CD4-positive, alpha-beta T cell treated with Interleukin-15 for 4 hours (primary cell): ENCODE data around the gene TMC2.

Experiments used
- DNase-seq: peaks from one replicate; pipeline ENCODE4 v3.0.0-alpha.2; 2020; ENCODE audit warnings: low spot score

Gene TMC2

DNA sequence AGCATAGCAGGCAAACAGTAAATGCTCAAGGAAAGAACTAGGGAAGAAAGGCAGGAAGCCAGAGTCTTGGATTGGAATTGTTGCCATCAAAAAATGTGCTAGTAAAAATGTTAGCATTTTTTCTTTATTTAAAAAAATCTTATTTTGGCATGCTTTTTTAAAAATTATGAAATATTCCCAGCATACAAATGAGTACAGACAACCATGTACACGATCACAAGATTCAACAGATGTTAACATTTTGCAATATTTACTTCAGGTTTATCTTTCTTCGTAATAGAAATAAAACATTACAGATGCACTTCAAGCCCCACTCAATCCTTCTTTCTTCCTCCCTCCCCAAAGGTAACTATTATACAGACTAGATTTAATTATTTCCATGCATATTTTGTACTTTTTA, 88.7 kb downstream of the TMC2 start:
- no peak for DNase-seq

DNA sequence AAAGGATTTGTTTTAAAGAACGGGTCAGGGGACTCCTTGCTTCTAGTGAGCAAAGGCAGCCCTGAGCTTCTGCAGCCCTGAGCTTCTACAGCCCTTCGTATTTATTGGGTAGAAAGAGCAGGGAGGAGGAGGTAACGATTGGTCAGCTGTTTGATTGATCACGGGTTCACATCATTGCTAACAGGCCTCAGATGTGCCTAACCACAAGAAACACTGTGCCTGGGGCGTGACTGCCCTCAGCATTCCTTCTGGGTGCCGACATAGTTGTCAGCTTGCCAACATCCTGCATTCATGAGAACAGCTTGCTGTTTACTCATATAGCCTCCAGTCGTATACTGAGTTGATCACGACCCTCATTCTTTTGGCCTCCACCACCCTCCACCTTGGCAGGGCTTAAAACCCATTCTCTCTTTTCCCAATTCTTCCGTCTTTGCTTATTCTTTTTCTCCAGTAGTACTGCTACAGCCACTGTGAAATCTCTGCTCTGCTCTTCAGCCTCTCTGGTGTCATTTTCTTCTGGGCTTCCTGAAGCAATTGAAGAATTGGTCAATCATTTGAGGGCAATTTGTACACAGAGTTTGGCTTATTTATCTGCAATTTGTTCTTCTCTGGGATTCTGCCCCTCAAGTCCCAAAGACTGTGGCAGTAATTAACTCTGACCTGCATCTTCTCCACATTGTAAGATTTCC, 90.6 kb downstream of the TMC2 start:
- no peak for DNase-seq

DNA sequence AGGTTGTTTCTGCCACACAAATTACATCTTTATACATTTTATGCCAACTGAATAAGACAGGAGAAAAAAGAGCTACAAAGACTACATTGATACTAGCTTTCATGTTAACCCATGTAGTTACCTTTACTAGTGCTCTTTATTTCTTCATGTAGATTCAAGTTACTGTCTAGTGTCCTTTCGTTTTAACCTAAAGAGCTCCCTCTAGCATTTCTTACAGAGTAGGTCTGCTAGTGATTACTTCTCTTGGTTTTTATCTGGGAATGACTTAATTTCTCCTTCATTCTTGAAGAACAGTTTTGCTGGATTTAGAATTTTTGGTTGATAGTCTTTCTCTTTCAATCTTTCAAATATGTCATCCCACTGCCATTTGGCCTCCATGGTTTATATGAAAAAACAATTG, 94.9 kb downstream of the TMC2 start:
- no peak for DNase-seq

DNA sequence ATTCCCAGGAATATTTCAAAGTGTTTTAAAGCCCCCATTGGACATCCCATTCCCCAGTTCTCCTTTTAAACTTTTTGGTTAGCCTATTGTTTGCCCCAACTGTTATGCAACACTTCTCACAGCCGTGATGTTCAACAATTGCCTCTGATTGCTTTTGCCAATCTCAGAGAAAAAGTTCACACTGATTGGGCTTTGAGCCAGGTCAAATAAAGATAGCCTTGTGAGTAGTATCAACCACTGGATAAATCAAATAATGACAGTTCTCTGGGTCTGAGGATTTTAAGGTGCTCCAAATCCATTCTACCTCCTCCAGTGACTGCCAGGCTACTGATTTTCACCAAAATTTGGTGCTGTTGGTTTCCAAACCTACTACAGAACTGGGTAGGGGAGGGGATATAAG, 97.0 kb downstream of the TMC2 start:
- DNase-seq: no peak

DNA sequence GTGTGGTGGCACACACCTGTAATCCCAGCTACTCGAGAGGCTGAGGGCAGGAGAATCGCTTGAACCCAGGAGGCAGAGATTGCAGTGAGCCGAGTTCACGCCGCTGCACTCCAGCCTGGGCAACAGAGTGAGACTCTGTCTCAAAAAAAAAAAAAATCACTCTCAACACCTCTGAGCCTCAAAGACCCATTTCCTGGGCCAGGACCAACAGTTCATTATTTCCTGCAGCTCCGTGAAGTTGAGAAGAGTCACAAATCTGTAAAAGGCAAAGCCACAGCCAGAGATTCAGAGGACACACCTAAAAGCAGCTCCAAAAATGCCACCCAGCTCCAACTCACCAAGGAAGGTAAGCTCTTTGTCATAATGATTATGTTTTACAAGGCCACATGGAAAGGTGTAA, 100.9 kb downstream of the TMC2 start:
- peak; percentile 10 for DNase-seq

DNA sequence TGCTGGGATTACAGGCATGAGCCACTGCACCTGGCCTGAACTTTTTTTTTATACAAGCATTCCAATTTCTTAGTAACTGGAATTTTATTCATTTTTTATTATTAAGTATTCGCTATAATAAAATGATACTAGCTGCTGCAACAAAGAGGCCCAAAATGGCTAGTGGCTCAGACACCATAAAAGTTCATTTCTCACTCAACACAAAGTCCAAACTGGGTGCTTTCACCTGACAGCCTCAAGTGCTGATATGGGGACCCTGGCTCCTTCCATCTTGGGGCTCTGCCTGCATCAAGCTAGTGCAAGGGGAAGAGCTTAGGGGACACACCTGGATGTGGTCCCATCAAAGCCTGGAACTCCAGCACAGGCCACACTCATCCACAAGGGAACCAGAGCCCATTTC, 103.9 kb downstream of the TMC2 start:
- DNase-seq: no peak

DNA sequence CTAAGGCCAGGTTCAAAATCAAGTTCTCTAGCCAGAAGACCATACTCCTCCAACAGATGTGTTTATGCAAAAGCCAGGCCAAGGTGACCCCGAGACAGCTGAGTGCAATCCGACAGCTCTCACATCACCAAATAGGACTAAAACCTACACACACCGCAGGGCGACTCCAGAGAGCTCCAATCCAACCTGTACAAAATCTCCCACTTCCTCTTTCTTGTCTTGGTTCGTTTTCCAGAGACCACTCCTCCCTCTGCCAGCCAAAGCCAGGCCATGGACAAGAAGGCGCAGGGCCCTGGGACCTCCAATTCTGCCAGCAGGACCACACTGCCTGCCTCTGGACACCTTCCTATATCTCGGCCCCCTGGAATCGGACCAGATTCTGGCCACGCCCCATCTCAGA, 104.5 kb downstream of the TMC2 start:
- DNase-seq: no peak

DNA sequence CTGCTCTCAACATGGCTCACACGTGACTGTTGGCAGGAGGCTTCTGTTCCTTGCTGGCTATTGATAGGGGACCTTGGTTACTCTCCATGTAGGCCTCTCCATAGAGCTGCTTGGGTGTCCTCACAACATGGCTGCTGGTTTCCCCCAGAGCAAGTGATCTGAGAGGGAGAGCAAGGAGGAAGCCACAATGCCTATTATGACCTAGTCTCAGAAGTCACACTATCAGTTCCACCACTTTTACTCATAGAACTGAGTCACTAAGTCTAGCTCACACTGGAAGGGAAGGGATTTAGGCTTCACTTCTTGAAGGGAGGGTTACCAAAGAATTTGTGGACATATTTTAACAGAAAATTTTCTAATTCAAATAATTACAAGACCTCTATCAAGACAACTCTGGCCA, 107.3 kb downstream of the TMC2 start:
- no peak for DNase-seq

DNA sequence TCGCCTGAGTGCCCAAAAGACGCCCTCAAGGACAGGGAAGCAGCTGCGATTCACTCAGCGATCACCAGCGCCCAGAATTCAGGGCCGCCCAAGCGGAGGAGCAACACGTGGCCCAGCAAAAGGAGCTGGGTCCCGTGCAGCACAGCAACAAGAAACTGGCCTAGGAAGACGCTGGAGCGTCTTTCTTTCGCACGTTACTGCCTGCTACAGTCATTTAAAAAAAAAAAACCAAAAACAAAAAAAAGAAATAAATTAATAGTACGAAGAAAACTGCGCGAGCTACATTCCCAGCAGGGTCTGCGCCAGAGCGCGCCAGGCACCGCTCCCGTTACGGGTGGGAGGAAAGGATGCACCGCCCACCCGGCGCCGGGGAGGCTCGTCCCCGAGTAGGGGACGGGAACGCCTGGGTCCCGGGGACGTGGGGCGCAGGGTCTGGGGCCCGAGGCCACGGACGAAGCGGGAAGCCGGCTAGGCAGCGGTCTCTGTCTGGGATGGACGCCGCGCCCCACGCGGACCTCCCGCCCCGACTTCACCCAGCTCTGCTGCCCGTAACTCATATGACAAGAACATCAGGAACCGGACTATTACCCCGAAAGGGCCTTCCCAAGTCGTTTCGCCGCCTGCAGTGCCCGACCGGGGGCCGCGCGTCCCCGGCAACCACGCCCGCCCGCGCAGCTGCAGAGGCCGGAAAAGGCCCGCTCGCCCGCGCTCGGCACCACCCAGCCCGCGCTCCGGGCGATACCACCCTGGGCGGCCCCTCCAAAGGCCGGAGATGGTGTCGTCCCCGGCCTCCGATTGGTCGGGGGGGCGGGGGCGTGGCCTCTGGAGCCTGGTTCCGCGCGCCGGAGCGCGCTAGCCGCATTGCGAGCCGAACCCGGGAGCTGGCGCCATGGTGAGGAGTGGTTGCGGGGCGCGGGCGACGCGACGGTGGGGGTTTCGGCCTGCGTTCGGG, 115.7 kb downstream of the TMC2 start, which contains the start of gene NOP56:
Gene NOP56 (plus strand): TSS at position 861 of the 952 bp plus-strand sequence. CDS start 29 bp downstream, at position 890.
- DNase-seq: peak; percentile 95

DNA sequence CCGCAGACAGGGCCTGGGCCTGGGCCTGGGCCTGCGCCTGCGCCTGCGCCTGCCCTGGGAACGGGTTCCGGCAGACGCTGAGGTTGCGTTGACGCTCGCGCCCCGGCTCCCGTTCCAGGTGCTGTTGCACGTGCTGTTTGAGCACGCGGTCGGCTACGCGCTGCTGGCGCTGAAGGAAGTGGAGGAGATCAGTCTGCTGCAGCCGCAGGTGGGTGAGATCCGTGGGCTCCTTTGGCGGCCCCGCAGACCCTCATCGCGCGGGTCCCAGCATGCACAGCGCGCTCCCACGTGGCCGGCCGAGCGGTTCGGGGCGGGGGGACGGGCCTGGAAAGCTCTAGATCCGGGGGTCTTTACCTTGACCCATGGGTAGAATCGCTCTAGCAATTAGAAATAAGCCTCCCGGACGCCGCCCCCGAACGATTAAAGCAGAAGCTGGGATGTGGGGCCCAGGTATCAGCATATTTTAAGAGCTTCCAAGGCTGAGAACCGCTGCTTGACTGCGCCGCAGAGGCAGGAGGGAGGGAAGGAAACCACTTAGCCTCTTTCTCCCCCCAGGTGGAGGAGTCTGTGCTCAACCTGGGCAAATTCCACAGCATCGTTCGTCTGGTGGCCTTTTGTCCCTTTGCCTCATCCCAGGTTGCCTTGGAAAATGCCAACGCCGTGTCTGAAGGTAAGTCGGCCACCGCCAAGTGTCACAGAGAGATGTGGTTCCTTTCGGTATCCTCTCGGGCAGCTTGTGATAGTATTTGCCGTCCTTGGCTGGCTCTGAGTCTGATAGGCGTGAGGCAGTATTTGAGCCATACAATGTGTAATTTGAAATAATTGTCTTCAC, 116.6 kb downstream of the TMC2 start:
- DNase-seq: no peak

DNA sequence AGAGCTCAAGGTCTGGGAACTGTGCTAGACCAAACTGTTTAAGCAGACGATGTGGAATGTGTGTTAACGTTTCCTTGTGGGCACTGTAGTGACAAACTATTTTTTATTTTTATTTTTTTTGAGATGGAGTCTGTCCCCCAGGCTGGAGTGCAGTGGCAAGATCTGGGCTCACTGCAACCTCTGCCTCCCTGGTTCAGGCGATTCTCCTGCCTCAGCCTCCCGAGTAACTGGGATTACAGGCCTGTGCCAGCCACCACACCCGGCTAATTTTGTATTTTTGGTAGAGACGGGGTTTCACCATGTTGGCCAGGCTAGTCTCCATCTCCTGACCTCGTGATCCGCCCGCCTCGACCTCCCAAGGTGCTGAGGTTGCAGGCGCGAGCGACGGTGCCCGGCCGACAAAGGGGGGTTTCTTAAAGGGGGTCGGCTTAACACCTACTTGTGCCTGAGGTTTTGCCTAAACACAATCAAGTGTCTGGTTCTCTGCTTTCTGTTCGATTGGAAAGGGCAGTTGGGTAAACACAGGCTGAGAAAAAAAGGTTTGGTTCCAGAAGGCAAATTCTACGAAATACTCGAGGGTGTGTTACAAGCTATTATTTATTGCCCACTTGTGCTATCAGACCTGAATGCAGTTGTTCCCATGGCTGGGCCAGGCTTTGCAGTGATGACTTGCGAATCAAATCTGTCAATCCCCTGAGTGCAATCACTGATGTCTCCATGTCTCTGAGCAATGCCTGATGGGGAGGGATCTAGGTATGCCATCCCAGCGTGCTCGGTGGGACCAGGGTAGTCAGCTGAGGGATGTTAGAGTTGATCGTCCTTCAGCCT, 117.4 kb downstream of the TMC2 start:
- DNase-seq: no peak

DNA sequence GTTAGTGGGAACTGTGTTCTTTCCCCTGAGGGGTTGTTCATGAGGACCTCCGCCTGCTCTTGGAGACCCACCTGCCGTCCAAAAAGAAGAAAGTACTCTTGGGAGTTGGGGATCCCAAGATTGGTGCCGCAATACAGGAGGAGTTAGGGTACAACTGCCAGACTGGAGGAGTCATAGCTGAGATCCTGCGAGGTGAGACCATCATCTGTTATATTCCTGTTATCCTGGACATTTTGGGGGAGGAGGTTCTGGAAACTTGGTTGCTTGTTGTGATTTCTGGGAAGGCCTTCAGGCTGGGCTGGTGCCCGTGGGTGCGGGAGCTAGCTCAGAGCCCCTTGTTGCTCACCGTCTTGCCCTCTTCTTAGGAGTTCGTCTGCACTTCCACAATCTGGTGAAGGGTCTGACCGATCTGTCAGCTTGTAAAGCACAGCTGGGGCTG, 118.0 kb downstream of the TMC2 start:
- no peak for DNase-seq

DNA sequence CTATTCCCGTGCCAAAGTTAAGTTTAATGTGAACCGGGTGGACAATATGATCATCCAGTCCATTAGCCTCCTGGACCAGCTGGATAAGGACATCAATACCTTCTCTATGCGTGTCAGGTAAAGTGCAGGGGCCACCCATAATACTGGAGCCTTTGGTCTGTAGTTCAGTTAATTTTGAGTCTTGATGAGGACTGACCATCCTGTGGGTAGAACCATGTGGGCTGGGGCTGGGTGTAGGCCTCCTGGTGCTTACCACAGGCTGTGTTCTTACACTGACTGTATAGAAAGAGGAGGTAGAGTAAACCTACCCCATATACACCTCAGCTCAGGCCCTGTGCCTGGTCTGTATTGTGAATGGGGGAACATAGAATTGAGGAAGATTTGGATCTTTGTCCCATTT, 118.5 kb downstream of the TMC2 start:
- DNase-seq: no peak

DNA sequence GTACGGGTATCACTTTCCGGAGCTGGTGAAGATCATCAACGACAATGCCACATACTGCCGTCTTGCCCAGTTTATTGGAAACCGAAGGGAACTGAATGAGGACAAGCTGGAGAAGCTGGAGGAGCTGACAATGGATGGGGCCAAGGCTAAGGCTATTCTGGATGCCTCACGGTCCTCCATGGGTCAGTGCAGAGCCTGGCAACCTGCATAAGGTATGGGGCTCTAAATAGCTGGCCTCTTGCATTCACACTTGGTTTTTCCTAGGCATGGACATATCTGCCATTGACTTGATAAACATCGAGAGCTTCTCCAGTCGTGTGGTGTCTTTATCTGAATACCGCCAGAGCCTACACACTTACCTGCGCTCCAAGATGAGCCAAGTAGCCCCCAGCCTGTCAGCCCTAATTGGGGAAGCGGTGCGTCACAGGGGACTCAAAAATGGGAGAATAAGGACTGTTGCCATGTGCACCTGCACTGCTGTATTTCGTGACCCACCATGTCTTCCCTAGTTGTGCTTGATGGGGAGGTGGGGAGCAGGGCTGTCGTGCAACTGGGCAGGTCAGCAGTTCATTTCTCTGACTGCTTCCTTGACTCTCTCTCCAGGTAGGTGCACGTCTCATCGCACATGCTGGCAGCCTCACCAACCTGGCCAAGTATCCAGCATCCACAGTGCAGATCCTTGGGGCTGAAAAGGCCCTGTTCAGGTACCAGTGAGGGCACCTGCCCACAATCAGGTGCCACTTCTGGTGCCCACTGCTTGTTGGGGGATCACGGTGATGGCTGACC, 119.2 kb downstream of the TMC2 start:
- DNase-seq: no peak

DNA sequence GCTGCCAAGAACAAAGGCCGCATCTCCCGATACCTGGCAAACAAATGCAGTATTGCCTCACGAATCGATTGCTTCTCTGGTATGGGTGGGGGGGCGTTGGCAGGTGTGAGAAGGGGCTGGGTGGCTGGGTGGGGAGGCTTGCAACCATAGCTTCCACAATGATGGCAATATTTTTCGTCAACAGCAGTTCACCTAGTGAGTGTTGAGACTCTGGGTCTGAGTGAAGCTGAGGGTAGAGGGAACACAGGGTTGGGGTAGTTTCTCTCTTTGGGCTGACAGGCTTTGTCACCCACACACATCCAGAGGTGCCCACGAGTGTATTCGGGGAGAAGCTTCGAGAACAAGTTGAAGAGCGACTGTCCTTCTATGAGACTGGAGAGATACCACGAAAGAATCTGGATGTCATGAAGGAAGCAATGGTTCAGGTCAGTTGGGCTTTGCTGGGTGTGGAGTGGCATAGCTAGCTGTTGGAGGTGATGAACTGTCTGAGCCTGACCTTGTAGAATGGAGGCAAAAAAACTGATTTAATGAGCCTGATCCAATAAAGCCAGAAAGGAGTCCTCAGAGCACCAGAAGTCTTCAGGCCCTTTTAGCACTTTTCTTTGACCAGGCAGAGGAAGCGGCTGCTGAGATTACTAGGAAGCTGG, 120.2 kb downstream of the TMC2 start:
- no peak for DNase-seq

DNA sequence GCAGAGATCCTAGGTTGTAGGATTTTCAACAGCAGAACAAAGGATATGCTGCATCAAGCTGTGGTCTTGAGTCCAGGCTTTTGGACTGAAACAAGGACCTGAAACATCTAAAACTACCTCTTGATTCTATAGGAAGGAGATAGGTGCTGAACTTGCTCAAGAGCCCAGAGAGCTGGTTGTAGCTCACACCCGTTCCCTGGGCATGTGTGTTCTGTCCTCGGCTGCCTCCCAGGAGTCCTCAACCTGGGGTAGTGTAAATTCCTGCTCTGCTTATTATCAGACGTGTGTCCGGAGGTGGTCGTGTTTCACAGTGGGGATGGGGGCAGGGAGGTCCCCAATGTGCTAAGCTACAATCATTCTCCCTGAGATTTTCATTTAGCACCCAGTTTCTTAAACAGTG, 120.9 kb downstream of the TMC2 start:
- no peak for DNase-seq

DNA sequence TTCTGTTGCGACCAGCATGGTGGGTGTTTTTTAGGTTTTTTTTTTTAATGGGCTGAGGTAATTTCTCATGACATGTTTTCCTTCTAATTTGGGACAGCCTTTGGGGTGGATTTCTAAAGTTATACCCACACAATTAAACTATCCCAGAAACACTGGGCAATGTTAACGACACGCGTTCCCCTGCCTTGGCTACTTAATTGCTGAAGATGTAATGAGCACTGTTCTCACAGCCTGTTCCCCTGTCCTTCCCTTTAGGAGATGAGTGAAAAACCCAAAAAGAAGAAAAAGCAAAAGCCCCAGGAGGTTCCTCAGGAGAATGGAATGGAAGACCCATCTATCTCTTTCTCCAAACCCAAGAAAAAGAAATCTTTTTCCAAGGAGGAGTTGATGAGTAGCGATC, 121.3 kb downstream of the TMC2 start:
- DNase-seq: no peak

DNA sequence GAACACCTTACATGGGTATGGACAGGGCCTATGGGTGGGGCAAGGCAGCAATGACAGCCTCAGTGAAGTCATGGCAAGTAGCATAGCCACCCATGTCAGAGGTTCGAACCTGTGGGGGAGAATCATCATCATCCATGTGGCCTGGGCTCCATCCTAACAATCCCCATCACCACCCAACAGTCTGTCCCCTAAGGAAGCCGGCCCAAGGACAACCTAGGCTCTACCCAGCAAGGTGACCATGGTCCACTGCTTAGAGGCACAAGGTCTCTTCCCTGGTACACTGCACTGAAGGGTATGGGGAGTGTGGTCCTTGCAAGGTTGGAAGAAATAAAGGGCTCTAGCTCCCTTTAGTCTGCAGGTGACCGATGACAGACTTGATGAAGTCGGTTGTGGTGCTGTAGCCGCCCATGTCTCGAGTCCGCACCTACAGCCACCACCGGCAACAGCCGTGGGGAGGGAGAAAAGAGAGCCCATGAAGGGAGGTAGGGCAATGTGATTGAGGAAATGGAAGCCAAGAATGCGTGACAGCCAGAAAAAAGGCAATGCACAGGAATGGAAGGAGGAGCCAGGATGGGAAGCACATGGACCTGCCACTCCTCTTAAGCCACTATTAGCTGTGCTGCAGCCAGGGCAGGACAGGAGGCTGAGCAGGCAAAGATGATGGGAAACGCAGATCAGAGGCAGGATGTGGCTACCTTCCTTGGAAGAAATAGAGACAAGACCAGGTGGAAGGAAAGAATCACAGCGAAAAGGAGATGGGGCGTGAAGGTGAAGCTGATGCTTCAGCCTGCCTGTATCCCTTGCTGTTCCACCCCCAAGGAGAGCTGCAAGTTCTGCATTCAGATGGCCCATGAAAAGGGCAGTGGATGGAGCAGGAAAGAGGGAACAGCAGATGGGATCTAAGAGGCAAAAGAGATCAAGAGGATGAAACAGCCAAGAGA, 122.3 kb downstream of the TMC2 start:
- no peak for DNase-seq

DNA sequence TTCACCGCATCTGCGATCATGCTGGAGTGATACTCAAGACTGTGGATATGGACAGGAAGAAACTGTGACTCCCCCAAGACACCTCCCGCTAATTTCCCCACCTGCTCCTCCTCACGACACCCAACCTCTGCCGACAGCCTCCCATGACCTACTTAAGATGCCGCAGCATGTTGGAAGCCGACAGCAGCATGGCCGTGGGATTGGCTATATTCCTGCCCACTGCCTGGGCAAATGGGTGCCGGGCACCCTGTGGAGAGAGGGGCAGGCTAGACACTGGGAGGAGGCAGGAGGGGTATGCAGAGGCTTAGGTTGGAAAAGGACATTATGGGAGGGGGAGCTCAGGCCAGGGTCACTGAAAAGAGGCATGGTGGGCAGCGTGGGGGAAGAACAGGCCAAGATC, 123.2 kb downstream of the TMC2 start:
- DNase-seq: no peak
